Right lung (tissue), 5 donors: ENCODE results near the gene GADD45G. TPM values are rescaled to one million over a fixed set of nuclear protein-coding genes. Genes with fewer than 3 reads are reported as not detected.

Experiments used
- DNase-seq, 2 donors: peaks; one replicate each; pipeline ENCODE4 v3.0.0-alpha.2; 2013
- polyA plus RNA-seq, 5 donors: library from polyadenylated mRNA; unstranded; fragments of 120-200 nt; gene quantifications; one replicate each; pipeline versions ENCODE4 v1.2.1 to v1.2.3, GENCODE V29; 2013; ENCODE audit warnings: inconsistent platforms in 1 of 5, low replicate concordance in 1 of 5; ENCODE audit not compliant: insufficient read length in 5 of 5, insufficient read depth in 1 of 5

The GADD45G gene
- polyA plus RNA-seq, 5 donors, result 3.0 to 7.1 (median 4.8) TPM

DNA sequence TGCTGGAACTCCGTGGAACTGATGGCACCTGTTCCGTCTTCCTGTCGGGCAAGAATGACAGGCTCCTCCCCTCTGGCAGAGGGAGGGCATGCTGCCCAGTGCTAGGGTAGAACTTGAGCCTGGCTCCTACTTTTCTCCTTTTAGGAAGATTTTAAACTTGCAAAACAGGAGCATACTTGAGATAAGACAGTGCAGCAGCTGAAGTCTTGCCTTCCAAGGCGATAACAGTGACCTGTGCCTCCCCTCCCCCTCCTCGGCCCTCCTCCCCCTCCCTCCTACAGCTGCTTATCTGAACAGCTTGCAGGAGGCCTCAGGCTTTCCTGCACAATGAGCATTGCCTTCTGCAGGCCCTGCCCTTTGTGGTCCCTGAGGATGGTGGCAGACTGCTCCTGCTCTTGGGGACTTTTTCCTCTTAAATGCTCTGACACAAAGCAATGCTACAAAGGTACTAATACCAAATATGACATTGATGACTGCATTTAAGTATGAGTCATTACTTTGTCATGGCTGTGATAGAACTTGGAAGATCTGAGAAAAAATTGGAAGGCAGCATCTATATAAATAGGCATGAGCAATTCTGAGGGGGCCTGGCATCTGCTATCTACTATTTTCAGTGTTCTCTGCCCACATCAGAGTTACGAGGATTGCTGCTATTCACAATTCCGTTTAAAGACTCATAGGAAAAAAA, 2.0 kb downstream of the GADD45G start:
- peak; percentile 25 to 32 for DNase-seq

DNA sequence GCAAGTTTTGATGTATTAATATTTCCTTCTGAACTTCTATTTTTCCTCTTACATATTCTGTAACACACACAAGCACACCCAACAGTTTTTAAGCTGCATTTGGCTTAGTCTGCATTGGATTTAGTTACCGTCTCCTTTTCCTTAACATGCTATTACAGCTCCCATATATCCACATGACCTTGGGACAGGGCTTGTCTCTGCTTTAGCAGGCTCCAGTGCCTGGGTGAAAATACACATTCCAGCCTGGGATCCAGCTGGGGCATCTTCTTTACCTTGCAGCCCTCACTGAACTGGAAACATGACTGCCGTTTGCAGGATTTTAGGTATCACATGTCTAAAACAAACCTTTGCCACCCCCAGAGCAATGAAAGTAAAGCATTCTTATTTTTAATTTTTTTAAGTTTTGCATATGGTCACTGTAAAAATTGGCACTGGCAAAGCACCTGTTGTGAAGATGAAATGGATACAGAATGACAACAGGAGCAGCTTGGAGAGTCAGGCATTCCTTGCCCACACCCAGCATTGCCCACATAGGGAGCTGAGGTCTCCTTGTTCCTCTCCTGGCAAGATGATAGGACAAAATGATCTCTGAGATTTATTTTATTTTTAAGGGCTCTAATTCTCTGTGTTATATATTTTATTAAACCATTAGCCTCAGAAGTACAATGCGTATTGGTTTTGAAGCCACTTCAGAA, 4.0 kb downstream of the GADD45G start:
- DNase-seq, result no peak

DNA sequence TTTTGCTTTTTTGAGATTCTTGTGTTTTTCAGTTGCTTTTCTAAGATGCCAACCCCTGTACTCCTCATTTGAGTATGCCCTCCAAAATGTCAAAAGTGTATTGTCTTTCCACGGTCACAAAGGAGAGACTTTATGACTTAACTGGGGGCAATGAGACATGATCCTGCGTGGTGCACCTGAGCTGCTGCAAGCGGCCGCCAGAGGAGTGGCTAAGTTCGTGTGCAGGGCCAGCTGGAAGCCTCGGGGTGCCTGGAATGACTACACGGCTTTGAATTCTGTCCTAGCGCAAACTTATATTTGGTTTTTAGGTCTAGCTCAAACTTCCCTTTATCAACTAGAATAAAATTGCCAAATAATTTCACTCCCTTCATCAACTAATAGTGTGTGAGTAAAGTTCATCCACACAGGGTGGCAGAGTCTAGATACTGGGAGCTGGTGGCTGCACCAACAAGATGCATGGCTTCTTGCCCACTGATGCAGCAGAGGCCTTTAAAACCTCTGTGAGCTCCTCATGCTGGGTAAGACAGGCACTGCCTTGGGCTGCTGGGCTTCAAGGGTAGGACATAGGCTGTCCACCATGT, 4.7 kb downstream of the GADD45G start:
- DNase-seq, result no peak

DNA sequence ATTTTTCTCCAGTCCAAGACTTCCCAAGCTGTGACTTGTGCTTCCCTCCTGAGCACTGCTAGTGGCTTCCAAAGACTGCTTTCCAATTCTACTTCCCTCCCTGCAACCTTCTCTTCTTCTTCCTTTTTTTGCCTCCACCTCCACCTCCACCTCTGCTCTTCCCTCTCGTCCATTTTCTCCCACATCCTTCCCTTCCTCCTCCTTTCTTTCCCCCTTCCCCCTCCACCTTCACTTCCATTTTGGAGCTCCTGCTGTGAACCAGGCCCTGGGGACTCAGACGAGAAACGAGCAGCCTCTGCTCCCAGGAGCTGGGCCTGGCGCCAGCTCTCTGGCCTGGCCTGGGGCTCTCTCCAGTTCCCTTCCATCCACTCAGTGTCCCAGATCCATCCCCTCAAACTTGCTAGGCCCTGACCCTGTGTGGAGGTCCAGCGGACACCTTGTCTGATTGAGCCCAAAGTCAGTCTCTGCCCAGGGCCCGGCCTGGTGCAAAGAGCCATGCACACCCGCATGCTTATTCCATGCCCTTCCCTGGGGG, 5.6 kb downstream of the GADD45G start:
- no peak for DNase-seq

DNA sequence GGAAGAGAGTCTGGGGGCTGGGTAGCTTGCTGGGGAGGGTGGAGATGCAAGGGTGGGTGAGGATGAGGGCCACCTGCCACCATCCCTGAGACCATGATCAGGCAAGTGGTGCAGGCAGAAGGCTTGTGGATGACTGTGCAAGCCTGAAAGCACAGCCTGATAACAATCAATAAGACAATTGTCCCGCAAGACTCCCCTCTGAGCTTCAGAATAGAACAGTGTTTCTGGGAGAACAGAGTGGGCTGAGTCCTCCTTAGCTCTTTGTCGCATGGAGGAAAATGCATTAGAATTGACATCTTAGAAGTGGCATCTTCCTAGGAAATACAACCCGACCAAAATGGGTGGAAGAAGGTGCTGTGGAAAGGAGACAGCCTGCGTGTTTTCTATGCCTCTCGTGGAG, 6.6 kb downstream of the GADD45G start:
- no peak for DNase-seq

DNA sequence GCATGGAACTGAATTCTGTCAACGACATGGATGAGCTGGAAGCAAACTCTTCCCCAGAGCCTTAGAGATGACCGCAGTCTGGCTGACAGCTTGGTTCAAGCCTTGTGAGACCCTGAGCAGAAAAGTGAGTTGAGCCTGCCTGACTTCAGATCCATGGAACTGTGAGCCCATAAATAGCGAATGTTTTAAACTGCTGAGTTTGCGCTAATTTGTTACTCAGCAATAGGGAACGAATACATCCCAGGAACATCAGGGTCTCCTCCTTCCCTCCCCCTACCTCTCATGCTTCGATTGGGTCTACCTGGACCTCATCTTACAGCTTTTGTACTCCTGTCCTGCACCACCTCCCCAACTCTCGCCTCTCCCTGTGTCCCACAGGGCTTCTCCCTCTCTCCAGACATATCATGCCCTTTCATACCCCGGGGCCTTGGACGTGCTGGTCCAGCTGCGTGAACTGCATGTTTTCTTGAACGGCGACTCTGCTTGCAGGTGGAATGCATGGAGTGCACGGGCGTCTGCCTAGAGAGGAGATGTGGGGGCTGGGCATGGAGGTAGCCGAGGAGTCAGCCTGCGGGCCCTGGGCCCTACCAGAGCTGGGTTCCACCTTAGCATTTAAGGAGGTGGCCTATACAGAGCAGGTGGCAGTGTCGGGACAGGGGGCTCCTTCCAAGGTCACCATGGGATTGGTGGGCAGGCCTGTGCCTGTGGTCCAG, 7.9 kb downstream of the GADD45G start:
- DNase-seq, result no peak

DNA sequence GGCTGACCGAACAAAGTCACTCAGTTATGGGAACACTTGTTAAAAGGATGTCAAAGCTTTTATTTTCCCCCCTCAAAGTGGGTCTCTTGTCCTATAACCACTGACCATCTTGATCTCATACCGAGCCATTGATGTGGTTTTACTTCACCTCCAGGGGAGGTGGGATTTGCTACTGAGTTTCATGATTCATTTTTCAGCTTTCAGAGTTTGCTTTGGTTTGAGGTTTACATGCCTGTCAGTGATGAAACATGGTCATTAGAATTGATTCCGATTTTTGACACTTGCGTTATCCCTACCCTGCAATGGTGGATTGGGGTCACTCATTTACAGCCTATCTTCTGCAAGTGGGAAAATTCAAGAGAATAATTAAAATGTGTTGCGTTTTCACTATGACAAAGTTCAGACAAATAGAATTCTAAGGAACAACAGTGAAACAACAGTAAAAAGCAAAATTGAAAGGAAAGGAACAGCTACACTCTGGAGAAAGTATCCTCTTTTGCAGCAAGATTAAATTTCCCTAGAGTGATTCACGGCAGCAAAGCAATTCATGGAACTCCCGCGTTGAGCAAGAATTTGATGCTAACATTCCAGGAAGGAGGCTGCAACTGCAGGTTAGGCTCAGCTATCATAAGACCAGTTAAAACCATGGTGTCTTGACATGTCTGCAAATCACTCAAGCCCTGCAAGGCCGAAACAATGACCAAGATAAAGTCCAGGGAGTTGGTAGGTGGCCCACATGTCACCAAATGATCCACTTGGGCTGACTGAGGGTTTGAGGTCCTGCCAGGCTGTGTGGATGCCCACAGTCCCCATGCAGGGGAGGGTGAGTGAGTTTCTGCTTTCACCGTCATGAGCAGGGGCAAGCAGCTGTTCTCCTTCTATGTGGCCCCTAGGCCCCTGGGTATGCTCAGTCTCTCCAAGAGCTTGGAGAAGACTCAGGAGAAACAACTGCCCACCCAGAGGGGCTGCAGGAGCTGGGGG, 9.4 kb downstream of the GADD45G start:
- DNase-seq, result no peak

DNA sequence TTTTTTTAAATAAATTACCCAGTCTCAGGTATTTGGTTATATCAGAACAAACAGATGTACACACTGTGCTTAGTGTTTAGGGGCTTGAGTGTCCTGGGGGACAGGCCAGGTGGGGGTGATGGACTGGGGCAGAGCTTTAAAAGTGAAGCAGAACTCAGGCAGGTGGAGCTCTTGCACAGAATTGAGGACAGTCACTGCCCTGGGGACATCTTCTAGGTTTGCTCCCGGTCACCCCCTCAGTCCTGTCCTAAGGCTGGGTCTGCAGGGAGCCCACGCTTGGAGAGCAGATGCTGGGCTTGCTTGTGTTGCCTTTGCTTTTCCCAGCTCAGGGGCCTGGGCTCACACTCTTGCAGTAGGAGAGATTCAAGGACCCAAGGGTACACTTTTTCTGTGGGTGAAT, 10.8 kb downstream of the GADD45G start:
- DNase-seq, result no peak

DNA sequence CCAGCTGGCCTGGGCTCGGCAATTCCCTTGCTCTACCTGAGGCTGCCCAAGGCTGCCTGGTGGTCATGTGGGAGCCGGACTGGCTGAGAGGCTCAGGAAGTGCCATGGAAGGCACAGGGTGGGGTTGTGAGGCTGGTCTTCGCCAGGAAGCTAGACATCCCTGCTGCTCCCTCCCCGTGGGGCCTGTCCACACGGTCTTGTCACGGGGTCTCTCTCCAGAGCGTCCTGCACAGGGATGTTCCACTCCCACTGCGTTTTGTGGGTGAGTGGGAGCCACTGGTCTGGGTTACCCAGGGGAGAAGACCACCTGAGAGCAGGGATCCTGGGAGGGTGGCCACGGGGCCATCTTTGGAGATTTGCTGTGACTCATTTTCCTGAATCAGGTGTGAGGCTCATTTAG, 11.6 kb downstream of the GADD45G start:
- DNase-seq, result no peak

DNA sequence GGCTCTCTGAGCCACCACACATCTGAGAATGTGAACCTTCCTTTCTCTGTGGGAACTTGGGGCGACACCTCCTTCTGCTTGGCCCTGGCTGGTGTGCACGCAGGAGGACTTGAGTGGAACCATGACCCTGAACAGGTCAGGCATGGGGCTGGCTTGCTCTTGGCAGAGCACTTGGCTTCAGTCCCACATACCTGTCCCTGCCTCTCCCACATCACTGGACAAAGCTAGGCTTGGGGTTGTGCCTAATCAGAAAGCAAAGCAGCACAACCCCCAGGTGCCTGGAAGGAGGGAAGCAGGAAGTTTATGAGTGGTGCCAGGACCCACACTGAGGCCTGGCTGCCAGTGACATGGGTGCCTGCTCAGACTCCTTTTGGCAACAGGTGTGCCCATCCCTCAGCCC, 13.2 kb downstream of the GADD45G start:
- no peak for DNase-seq

DNA sequence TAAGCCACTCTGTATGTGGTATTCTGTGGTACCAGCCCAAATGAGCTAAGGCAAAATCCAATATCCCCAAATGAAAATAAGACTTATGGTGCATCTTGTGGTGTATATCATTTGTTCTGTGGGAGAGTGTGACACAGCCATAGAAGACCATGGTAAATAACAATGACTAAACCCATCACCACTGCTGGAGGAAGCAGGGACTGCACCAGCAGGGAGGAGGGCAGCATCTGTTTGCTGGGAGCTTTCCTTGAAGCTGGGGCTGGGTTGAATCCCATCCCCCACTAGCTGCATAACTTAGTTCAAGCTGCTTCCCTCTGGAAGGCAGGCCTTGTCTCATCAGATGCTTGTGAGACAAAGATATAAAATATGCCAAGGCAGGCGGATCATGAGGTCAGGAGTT, 14.2 kb downstream of the GADD45G start:
- DNase-seq, result no peak

DNA sequence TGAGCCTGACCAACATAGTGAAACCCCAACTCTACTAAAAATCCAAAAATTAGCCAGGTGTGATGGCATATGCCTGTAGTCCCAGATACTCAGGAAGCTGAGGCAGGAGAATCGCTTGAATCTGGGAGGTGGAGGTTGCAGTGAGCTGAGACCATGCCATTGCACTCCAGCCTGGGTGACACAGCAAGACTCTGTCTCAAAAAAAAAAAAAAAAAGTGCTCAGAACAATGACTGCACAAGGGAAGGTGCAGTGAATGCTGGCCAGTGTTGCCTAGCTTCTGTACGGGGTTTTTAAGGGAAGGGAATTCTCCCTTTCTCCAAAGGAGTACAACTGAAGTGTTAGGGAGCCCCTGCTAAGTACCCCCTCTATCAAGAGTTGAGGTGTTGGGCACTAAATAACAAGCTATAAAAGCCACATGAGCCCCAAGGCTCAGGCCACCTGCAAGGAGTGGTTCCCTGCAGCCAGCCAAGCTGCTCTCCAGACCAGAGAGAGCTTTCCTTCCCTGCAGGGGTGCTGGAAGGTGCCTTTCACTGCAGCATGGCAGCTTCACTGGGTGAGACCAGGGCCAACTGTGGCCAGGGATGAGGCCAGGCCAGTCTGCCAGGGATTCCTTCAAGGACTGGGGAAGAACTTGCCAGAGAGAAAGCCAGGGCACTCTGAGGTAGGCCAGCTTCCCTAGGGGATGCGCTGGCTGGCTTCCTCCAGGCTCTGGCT, 14.8 kb downstream of the GADD45G start:
- DNase-seq, result no peak

DNA sequence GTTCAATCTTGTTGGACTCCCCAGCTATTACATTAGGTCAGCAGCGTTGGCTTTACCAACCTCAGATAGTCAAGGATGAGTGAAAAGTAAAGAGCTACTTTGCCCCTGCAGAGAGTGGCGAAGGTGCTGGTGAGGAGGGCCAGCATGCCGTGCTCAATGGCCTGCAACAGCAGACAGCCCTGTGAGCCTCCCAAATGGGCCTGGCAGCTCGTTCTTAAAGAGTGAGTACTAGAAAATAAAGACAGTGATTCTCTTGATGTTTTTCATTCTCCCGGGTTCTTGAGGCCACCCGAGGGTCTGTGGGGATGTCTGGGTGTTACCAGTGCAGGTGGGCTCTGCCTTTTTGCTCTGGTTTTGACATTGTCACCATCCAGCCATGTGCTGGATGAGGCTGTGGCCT, 16.2 kb downstream of the GADD45G start:
- no peak for DNase-seq

DNA sequence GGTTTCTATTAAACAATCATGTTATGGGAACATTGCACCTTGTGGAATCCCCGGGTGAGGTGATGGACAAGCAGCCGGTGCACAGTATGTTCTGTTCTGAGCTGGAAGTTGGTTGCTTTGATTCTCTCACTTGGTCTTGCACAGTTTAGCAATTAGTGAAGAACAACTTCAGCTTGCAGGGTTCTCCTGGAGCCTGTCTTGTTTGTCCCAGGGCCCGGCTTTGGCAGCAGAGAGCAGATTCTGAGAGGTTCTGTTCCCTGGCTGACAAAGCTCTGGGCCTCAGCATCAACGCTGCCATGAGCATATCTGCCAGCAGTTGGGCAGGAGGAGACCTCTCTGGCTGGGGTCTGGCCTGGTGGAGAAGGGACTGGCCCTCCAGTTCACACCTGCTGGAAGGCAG, 16.9 kb downstream of the GADD45G start:
- DNase-seq, result no peak

DNA sequence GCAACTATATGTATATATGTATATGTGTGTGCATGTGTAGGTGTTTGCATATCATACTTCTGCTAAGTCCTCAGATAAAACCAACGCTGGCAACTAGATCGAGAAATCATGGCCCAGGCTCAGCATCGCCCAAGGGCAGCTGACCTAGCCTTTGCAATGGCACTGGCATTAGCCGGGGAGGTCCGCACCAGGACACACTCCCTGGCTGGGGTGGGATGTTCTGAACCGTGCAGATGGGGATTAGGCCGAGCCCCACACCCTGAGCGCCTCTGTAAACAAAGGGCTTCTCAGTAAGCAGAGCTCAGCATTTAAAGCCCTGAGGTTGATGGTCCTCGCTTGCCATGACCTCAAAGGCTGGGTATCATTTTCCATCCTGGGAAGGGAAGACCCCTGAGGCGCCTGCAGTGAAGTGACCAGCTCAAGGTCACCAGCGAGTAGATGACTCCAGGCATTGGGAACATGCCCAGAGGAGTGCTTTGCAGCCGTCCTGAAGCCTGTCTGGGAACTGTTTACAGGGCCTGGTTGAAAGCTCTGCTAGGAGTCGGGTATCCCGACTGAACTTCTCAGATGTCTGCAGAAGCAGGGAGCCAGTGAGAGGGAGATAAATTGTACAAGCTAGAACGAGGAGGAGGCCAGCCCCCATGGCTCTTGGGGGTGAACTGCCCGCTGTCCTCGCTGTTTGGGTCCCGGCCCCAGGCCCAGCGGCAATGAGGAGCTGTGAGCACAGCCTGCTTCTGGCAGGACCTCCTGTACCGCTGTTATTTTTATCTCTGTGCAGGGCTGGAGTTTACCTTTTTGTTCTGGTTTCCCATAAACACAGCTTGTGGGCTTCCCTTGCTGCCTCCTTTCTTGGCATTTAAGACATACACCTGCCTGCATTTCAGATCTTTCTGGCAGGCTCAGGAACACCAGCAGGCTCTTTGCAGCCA, 18.4 kb downstream of the GADD45G start:
- DNase-seq, result no peak

DNA sequence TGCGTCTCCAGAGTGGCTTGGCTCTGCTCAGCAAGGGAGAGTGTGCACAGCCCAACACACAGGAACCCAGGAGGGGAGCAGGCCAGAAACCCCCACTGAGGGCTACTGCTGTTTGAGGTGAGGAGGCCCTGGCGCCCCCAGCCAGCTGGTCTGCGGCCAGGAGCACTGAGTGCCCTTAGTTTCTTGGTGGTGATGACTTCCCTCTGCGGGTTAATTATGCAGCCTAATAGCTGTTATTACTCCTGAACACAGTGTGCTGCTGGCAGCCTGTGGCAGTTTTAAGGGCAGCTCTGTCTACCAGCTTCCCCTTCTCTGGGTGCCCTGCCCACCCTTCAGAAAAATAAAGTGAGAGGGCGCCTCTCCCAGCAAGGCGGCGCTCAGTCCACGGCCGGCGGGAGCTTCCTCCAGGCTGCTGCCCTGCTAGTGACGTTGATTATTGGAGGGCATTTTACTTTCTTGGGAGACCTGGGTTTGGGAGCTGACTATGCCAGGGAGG, 19.2 kb downstream of the GADD45G start:
- DNase-seq, result no peak

DNA sequence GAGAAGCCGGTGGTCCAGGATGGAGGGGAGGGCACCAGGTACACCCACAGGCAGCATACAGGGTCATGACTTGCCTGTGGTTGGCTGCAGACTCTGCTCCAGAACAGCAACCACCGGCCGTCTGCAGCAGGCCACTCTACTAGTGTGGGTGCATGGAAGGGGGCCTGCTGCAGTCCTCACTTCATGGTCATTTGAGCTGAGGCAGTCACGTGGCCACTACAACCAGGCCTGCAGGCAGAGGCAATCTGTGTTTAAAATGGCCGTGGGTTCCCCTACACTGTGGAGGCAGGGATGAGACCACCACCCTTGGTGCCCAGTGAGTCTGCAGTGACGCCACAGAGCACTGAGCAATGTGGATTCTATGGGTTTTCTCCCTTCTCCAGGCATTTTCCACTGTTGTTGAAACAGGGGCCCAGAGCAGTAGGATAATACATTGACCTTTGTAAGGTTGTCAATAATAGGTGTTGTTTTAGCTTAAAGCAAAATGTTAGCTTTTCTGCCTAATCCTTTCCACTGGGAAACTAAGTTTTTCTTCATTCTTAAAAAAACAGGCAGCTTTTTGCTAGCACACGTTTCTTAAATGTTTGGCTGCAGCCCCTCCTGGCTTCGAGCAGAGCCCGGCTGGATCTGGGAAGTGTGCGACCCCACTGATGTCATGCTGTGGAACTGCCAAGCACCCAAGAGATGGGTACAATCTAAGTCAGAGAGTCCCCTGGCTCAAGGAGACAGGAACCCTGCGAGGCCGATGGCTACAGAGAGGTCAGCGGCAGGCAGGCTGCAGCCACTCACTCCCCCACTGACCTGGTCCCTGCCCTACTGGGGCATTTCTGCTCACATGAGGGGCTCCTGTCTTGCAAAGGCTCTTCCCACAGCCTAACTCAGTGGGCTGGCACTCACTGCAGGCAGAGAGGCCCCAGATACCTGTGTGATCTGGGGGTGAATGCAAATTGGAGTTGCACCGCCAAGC, 21.2 kb downstream of the GADD45G start:
- no peak for DNase-seq

DNA sequence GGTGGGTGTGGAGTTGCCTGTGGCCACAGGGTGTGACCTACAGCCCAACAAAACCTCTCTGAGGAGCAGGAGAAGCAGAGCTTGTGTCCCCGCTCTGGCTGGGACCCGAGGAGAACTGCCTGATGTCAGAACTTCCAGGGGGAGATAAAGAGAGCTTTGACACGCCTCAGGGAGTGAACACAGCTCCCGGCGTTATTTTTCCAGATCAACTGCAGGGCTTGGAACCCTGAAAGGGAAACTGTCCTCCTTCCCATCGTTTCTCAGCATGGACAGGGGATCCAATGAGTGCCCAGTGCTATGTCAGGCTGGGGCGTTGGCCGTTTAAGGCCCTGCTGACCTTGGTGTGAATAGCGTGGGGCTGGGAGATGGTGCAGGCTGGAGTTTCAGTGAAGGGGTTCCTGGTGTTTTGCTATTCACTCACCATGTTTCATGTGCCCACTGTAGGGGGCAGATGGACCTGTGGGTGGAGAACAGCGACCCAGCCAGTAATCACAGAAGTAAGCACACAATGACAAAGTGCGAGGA, 22.0 kb downstream of the GADD45G start:
- no peak for DNase-seq
